K562 (cell line): ENCODE data around the gene TPX2. TPM values are rescaled to one million over a fixed set of nuclear protein-coding genes. Genes with fewer than 3 reads are reported as not detected.

Source experiments
- ARID2 ChIP-seq: fragments of 450-650 bp; IDR thresholded peaks from 2 replicates; pipeline ENCODE4 v1.6.1; 2017; ENCODE audit warnings: antibody characterized with exemption, mild to moderate bottlenecking
- CREBBP ChIP-seq: IDR thresholded peaks from one replicate; pipeline ENCODE4 v1.6.1; 2012; ENCODE audit warnings: low read depth, mild to moderate bottlenecking, control low read depth, inconsistent platforms, low read length
- DMBX1 ChIP-seq: fragments of 250-450 bp; sonication (Bioruptor Pico); IDR thresholded peaks from 2 replicates; pipeline ENCODE4 v1.8.0; 2022; ENCODE audit warnings: inconsistent platforms, mild to moderate bottlenecking, moderate library complexity, borderline replicate concordance
- EHMT2 ChIP-seq: fragments of 450-650 bp; IDR thresholded peaks from 2 replicates; pipeline ENCODE4 v1.6.1; 2018; ENCODE audit warnings: antibody characterized with exemption
- GATAD2A ChIP-seq: fragments of 450-650 bp; IDR thresholded peaks from 2 replicates; pipeline ENCODE4 v1.6.1; 2017
- MCM7 ChIP-seq, 2 experiments: fragments of 450-650 bp; IDR thresholded peaks; 2 replicates each; pipeline ENCODE4 v1.6.1; 2016 to 2018
- MXI1 ChIP-seq: IDR thresholded peaks from 2 replicates; pipeline ENCODE4 v1.6.1; 2011; ENCODE audit warnings: low read depth, mild to moderate bottlenecking, improper control_type of control experiment, low read length
- NCOR1 ChIP-seq: fragments of 450-650 bp; IDR thresholded peaks from 2 replicates; pipeline ENCODE4 v1.6.1; 2016; ENCODE audit warnings: mild to moderate bottlenecking, moderate library complexity
- PHB2 ChIP-seq: fragments of 450-650 bp; IDR thresholded peaks from 2 replicates; pipeline ENCODE4 v1.6.1; 2017; ENCODE audit warnings: low read depth
- RB1 ChIP-seq: fragments of 450-650 bp; IDR thresholded peaks from 2 replicates; pipeline ENCODE4 v1.6.1; 2017; ENCODE audit warnings: low read depth, mild to moderate bottlenecking
- SIN3A ChIP-seq, 2 experiments: fragments of 150-350 bp in 1 of 2; IDR thresholded peaks; 2 replicates each; pipeline ENCODE4 v1.6.1; 2011 to 2016; ENCODE audit warnings: borderline replicate concordance in 2 of 2, low read depth in 2 of 2, low read length in 2 of 2, mild to moderate bottlenecking in 2 of 2, moderate library complexity in 2 of 2; ENCODE audit not compliant: control insufficient read depth in 1 of 2
- SIRT6 ChIP-seq: IDR thresholded peaks from one replicate; pipeline ENCODE4 v1.6.1; 2012; ENCODE audit warnings: low read depth, mild to moderate bottlenecking, control low read depth, inconsistent platforms, low read length, moderate library complexity
- SMARCA5 ChIP-seq: fragments of 450-650 bp; IDR thresholded peaks from 2 replicates; pipeline ENCODE4 v1.6.1; 2016
- SMARCC2 ChIP-seq: fragments of 450-650 bp; IDR thresholded peaks from 2 replicates; pipeline ENCODE4 v1.6.1; 2017; ENCODE audit warnings: antibody characterized with exemption, moderate library complexity, mild to moderate bottlenecking, low read depth
- SMARCE1 ChIP-seq: fragments of 450-650 bp; IDR thresholded peaks from 2 replicates; pipeline ENCODE4 v1.7.1; 2016; ENCODE audit warnings: mild to moderate bottlenecking
- SP1 ChIP-seq: sonication (generic); formaldehyde crosslinking; IDR thresholded peaks from 2 replicates; pipeline ENCODE4 v1.8.1; 2022; ENCODE audit warnings: mild to moderate bottlenecking, missing genetic modification reagents
- STAT5A ChIP-seq: IDR thresholded peaks from 2 replicates; pipeline ENCODE4 v1.6.1; 2012; ENCODE audit warnings: low read length, inconsistent platforms, borderline replicate concordance
- TAL1 ChIP-seq: fragments of 450-650 bp; IDR thresholded peaks from 2 replicates; pipeline ENCODE4 v1.6.1; 2016; ENCODE audit warnings: mild to moderate bottlenecking
- TEAD1 ChIP-seq, 2 experiments: fragments of 450-650 bp in 1 of 2; sonication (generic) in 1 of 2; formaldehyde crosslinking; IDR thresholded peaks; 2 replicates each; pipeline versions ENCODE4 v1.4.0 to v1.8.0; 2020 to 2022; ENCODE audit warnings: mild to moderate bottlenecking in 2 of 2, missing genetic modification reagents in 1 of 2
- ZNF121 ChIP-seq: sonication (generic); formaldehyde crosslinking; conservative IDR thresholded peaks from 2 replicates; pipeline ENCODE4 v1.8.0; 2022; ENCODE audit warnings: missing genetic modification reagents
- ZNF224 ChIP-seq: sonication (generic); formaldehyde crosslinking; IDR thresholded peaks from 2 replicates; pipeline ENCODE4 v1.8.0; 2022; ENCODE audit warnings: mild to moderate bottlenecking, missing genetic modification reagents
- ZNF324 ChIP-seq: fragments of 250-450 bp; sonication (Bioruptor Pico); IDR thresholded peaks from 2 replicates; pipeline ENCODE4 v1.4.0; 2020; ENCODE audit warnings: mild to moderate bottlenecking
- ZNF507 ChIP-seq: conservative IDR thresholded peaks from 2 replicates; pipeline ENCODE4 v1.6.1; 2017; ENCODE audit warnings: missing genetic modification characterization, missing compliant biosample characterization
- ZNF707 ChIP-seq: fragments of 250-450 bp; sonication (Bioruptor Pico); conservative IDR thresholded peaks from 2 replicates; pipeline ENCODE4 v1.8.0; 2022; ENCODE audit warnings: inconsistent platforms, mild to moderate bottlenecking, moderate library complexity
- polyA plus RNA-seq, 8 experiments: library from polyadenylated mRNA; depleted of rRNA in 4 of 8; stranded (reverse) in 5 of 8; unstranded in 3 of 8; fragments of >200 nt; fragmentation: Nextera tagmentation in 2 of 8; fragmentation: Illumina TruSeq in 1 of 8; extraction: Ambion mirVana in 2 of 8; extraction: Trizol in 1 of 8; gene quantifications; 2 replicates each; pipeline versions ENCODE4 v1.2.1 to v1.2.3, GENCODE V29; 2011 to 2014; ENCODE audit warnings: inconsistent platforms in 1 of 8, missing spikeins in 1 of 8
- total RNA-seq, 7 experiments: library from RNA; depleted of rRNA in 6 of 7; stranded (reverse); fragments of >200 nt in 6 of 7; fragmentation: Illumina TruSeq in 2 of 7; extraction: Trizol in 2 of 7; gene quantifications; 2 replicates each; pipeline versions ENCODE4 v1.2.1 to v1.2.3, GENCODE V29; 2011 to 2021; ENCODE audit warnings: low replicate concordance in 1 of 7
- TF ChIP-seq, protein P1 (sequence below): fragments of 250-450 bp; sonication (Bioruptor Pico); IDR thresholded peaks from 2 replicates; pipeline ENCODE4 v1.4.0; 2020; ENCODE audit warnings: mild to moderate bottlenecking, moderate library complexity, borderline replicate concordance
- TF ChIP-seq, protein P2 (sequence below): fragments of 250-450 bp; sonication (Bioruptor Pico); IDR thresholded peaks from 2 replicates; pipeline ENCODE4 v1.5.0; 2021
- TF ChIP-seq, protein P3 (sequence below): IDR thresholded peaks from 2 replicates; pipeline ENCODE4 v1.6.1; 2014; ENCODE audit warnings: antibody characterized with exemption

TPX2 gene
- total and polyA plus RNA-seq, 9 of the 15 experiments (the other 6 are each of a cell fraction or from before 2014, with no cell fraction given), result 48.0 to 241 (median 133) TPM

DNA sequence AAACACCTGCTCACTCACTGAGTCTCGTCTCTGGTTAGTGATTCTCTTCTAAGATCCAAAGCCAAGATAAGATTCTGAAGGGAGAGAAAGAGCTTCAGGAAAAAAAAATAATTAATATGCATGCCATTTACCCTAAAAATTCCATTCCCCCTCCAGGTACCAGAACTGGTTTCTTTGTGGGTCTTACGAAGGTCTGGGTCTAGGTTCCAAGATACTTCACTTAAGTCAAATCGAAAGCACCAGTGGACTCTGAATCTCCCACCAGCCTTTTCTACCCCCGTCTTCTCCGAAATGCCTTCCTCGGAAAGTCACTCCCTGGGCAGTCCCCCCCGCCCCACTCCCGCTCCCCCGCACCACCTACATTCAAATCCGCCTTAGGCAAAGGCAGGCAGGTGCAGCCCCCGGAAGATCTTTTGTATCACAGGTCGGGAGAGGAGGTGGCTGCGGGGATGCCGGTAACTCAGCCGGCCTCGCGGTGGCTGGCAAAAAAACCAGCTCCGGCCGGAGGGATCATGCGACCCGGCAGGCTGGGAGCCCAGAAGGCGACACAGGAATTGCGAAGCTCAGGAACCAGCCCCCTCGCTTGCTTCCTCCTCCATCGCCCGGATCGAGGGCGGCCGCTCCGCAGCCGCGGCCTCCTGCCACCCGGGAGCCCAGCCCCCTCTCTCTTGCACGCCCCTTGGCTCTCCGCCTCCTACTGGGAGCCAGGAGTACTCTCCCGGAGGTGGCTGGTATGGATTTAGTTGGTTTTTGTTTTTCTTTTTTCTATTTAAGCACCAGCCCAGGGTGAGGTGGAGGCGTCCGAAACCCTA is 16.6 kb upstream of the TPX2 start, which contains the start of gene BCL2L1 (continued):
- peak in 1 of 2 experiments; percentile 42; a peak in 1 of 4 replicates for TF ChIP-seq TEAD1 (CRISPR knock-in tag; IDR thresholded peaks at IDR 0.05)
- TF ChIP-seq ZNF224 (CRISPR knock-in tag), result no peak
- no peak for TF ChIP-seq SMARCA5
- TF ChIP-seq SIRT6, result no peak
- TF ChIP-seq, protein P1, sequence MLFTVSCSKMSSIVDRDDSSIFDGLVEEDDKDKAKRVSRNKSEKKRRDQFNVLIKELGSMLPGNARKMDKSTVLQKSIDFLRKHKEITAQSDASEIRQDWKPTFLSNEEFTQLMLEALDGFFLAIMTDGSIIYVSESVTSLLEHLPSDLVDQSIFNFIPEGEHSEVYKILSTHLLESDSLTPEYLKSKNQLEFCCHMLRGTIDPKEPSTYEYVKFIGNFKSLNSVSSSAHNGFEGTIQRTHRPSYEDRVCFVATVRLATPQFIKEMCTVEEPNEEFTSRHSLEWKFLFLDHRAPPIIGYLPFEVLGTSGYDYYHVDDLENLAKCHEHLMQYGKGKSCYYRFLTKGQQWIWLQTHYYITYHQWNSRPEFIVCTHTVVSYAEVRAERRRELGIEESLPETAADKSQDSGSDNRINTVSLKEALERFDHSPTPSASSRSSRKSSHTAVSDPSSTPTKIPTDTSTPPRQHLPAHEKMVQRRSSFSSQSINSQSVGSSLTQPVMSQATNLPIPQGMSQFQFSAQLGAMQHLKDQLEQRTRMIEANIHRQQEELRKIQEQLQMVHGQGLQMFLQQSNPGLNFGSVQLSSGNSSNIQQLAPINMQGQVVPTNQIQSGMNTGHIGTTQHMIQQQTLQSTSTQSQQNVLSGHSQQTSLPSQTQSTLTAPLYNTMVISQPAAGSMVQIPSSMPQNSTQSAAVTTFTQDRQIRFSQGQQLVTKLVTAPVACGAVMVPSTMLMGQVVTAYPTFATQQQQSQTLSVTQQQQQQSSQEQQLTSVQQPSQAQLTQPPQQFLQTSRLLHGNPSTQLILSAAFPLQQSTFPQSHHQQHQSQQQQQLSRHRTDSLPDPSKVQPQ (CRISPR knock-in tag), result no peak
- TF ChIP-seq EHMT2, result no peak
- TF ChIP-seq NCOR1, result peak; percentile 38; the same call in 1 of the 2 replicates
- TF ChIP-seq TAL1, result no peak
- TF ChIP-seq ZNF324 (CRISPR knock-in tag), result no peak
- no peak for TF ChIP-seq ZNF707
- TF ChIP-seq MXI1, result no peak
- TF ChIP-seq STAT5A, result no peak
- peak; percentile 25; the same call in 1 of the 2 replicates for TF ChIP-seq DMBX1 (CRISPR knock-in tag)
- no peak for TF ChIP-seq SMARCC2
- TF ChIP-seq PHB2, result no peak
- no peak for TF ChIP-seq ZNF507 (tag)
- TF ChIP-seq SMARCE1, result no peak
- no peak for TF ChIP-seq ZNF121
- TF ChIP-seq SP1, result peak; percentile 31; the same call in 1 of the 2 replicates
- peak in 1 of 2 experiments; percentile 56; a peak in 2 of 4 replicates for TF ChIP-seq SIN3A (IDR thresholded peaks at IDR 0.05; ENCODE audit: borderline replicate concordance in 2 of 2, control insufficient read depth in 1 of 2, low read depth in 2 of 2, low read length in 2 of 2)
- TF ChIP-seq CREBBP, result no peak
- 0 out of 2 replicates have a peak, but pooled peaks have one; percentile 60 for TF ChIP-seq GATAD2A
- TF ChIP-seq, protein P2, sequence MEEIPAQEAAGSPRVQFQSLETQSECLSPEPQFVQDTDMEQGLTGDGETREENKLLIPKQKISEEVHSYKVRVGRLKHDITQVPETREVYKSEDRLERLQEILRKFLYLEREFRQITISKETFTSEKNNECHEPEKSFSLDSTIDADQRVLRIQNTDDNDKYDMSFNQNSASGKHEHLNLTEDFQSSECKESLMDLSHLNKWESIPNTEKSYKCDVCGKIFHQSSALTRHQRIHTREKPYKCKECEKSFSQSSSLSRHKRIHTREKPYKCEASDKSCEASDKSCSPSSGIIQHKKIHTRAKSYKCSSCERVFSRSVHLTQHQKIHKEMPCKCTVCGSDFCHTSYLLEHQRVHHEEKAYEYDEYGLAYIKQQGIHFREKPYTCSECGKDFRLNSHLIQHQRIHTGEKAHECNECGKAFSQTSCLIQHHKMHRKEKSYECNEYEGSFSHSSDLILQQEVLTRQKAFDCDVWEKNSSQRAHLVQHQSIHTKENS, result no peak
- TF ChIP-seq, protein P3, sequence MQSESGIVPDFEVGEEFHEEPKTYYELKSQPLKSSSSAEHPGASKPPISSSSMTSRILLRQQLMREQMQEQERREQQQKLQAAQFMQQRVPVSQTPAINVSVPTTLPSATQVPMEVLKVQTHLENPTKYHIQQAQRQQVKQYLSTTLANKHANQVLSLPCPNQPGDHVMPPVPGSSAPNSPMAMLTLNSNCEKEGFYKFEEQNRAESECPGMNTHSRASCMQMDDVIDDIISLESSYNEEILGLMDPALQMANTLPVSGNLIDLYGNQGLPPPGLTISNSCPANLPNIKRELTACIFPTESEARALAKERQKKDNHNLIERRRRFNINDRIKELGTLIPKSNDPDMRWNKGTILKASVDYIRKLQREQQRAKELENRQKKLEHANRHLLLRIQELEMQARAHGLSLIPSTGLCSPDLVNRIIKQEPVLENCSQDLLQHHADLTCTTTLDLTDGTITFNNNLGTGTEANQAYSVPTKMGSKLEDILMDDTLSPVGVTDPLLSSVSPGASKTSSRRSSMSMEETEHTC, result no peak
- TF ChIP-seq ARID2, result no peak
- TF ChIP-seq RB1, result peak; percentile 55
- TF ChIP-seq MCM7 (IDR thresholded peaks at IDR 0.05), result no peak
